Stimulated activated naive CD8-positive, alpha-beta T cell treated with anti-CD3 and anti-CD28 coated beads, Interleukin-15, Interleukin-2, amounts not matched to agents 100 ng/mL and 50 ng/mL, for 24 hours (primary cell): Measurements from ENCODE around the gene HSF4.
A peak's percentile ranks its signal among the peaks of the same experiment; 100 is the strongest.

ENCODE experiments used
- H3K27ac Mint-ChIP-seq: one replicate; pipeline ENCODE4 v1.8.0; 2021; ENCODE audit warnings: mild to moderate bottlenecking, mixed read lengths
- H3K27me3 Mint-ChIP-seq: one replicate; pipeline ENCODE4 v1.8.0; 2021; ENCODE audit warnings: mixed read lengths
- H3K36me3 Mint-ChIP-seq: one replicate; pipeline ENCODE4 v1.8.0; 2021; ENCODE audit warnings: low read depth, mixed read lengths
- H3K4me1 Mint-ChIP-seq: one replicate; pipeline ENCODE4 v1.8.0; 2021; ENCODE audit warnings: low read depth, mixed read lengths
- H3K4me3 Mint-ChIP-seq: one replicate; pipeline ENCODE4 v1.8.0; 2021; ENCODE audit warnings: mild to moderate bottlenecking, mixed read lengths
- H3K9me3 Mint-ChIP-seq: one replicate; pipeline ENCODE4 v1.8.0; 2021; ENCODE audit warnings: mixed read lengths

Gene HSF4

GRCh38 chr16:67146523-67147357 lies 17.8 kb upstream of the HSF4 start:
- no peak overlapping the region for H3K4me3 Mint-ChIP-seq
- no peaks in the 10 kb centered on the region for H3K9me3 Mint-ChIP-seq
- H3K27ac Mint-ChIP-seq = no peak overlapping the region
- H3K27me3 Mint-ChIP-seq = peaks cover 11% of the 10 kb centered on the region
- peaks cover 58% of the 10 kb centered on the region for H3K36me3 Mint-ChIP-seq
- peaks cover 5% of the 10 kb centered on the region for H3K4me1 Mint-ChIP-seq

GRCh38 chr16:67147437-67148140 lies 17.0 kb upstream of the HSF4 start:
- Mint-ChIP-seq H3K36me3 (peaks cover 58% of the 10 kb centered on the region), H3K27ac (no peak overlapping the region), H3K27me3 (peaks cover 13% of the 10 kb centered on the region), H3K4me3 (no peak overlapping the region), H3K9me3 (no peaks in the 10 kb centered on the region), H3K4me1 (peaks cover 5% of the 10 kb centered on the region)

GRCh38 chr16:67148221-67148620 lies 16.3 kb upstream of the HSF4 start:
- peaks cover 15% of the 10 kb centered on the region for H3K27me3 Mint-ChIP-seq
- H3K36me3 Mint-ChIP-seq = peaks cover 55% of the 10 kb centered on the region
- no peak overlapping the region for H3K27ac Mint-ChIP-seq
- no peaks in the 10 kb centered on the region for H3K9me3 Mint-ChIP-seq
- peaks cover 12% of the 10 kb centered on the region for H3K4me1 Mint-ChIP-seq
- no peak overlapping the region for H3K4me3 Mint-ChIP-seq

GRCh38 chr16:67148656-67149275 lies 15.8 kb upstream of the HSF4 start:
- Mint-ChIP-seq H3K27ac (no peak overlapping the region), H3K4me3 (no peak overlapping the region), H3K36me3 (peaks cover 50% of the 10 kb centered on the region), H3K9me3 (no peaks in the 10 kb centered on the region), H3K27me3 (peaks cover 15% of the 10 kb centered on the region), H3K4me1 (peaks cover 15% of the 10 kb centered on the region)

- Mint-ChIP-seq H3K36me3 (peaks cover 45% of the 10 kb centered on the region), H3K9me3 (no peaks in the 10 kb centered on the region), H3K4me3 (peak overlapping the region; percentile 39), H3K4me1 (peaks cover 19% of the 10 kb centered on the region), H3K27ac (no peak overlapping the region), H3K27me3 (peaks cover 15% of the 10 kb centered on the region)
Observed at GRCh38 chr16:67149276-67150046, 15.1 kb upstream of the HSF4 start.

GRCh38 chr16:67150047-67150832 lies 14.3 kb upstream of the HSF4 start:
- H3K4me3 Mint-ChIP-seq = no peak overlapping the region
- H3K4me1 Mint-ChIP-seq = peaks cover 19% of the 10 kb centered on the region
- peaks cover 37% of the 10 kb centered on the region for H3K36me3 Mint-ChIP-seq
- no peak overlapping the region for H3K27ac Mint-ChIP-seq
- no peaks in the 10 kb centered on the region for H3K9me3 Mint-ChIP-seq
- H3K27me3 Mint-ChIP-seq = peaks cover 17% of the 10 kb centered on the region

- H3K27ac Mint-ChIP-seq = no peak within 1 kb of the TSS
- peaks cover 18% of the 10 kb centered on the region for H3K27me3 Mint-ChIP-seq
- H3K4me1 Mint-ChIP-seq = peaks cover 22% of the 10 kb centered on the region
- no peaks in the 10 kb centered on the region for H3K9me3 Mint-ChIP-seq
- peak within 1 kb of the TSS; percentile 58 for H3K4me3 Mint-ChIP-seq
- peaks cover 30% of the 10 kb centered on the region for H3K36me3 Mint-ChIP-seq
Observed at GRCh38 chr16:67150833-67151396, 13.6 kb upstream of the HSF4 start, which contains the start of gene B3GNT9. Gene B3GNT9 (minus strand): TSS chr16:67150998. CDS start chr16:67150485, 513 bp downstream.

GRCh38 chr16:67151431-67152097 lies 13.0 kb upstream of the HSF4 start:
- Mint-ChIP-seq H3K27me3 (peaks cover 18% of the 10 kb centered on the region), H3K4me3 (peak overlapping the region; percentile 58), H3K4me1 (peaks cover 25% of the 10 kb centered on the region), H3K27ac (no peak overlapping the region), H3K9me3 (no peaks in the 10 kb centered on the region), H3K36me3 (peaks cover 24% of the 10 kb centered on the region)

GRCh38 chr16:67154578-67155294 lies 9.8 kb upstream of the HSF4 start:
- Mint-ChIP-seq H3K27ac (no peak overlapping the region), H3K27me3 (peaks cover 13% of the 10 kb centered on the region), H3K36me3 (no peaks in the 10 kb centered on the region), H3K4me1 (peaks cover 48% of the 10 kb centered on the region), H3K4me3 (peak overlapping the region; percentile 62), H3K9me3 (no peaks in the 10 kb centered on the region)

GRCh38 chr16:67155295-67156142 lies 9.0 kb upstream of the HSF4 start:
- Mint-ChIP-seq H3K27me3 (peaks cover 13% of the 10 kb centered on the region), H3K36me3 (no peaks in the 10 kb centered on the region), H3K4me1 (peaks cover 53% of the 10 kb centered on the region), H3K9me3 (no peaks in the 10 kb centered on the region), H3K4me3 (peak overlapping the region; percentile 62), H3K27ac (no peak overlapping the region)

- Mint-ChIP-seq H3K9me3 (no peaks in the 10 kb centered on the region), H3K36me3 (no peaks in the 10 kb centered on the region), H3K4me3 (no peak overlapping the region), H3K27ac (no peak overlapping the region), H3K27me3 (peaks cover 12% of the 10 kb centered on the region), H3K4me1 (peaks cover 56% of the 10 kb centered on the region)
Observed at GRCh38 chr16:67156143-67156844, 8.3 kb upstream of the HSF4 start.
